ENCODE results near the gene JUND. TPM values are rescaled to one million over a fixed set of nuclear protein-coding genes. Genes with fewer than 3 reads are reported as not detected.

The JUND gene
- total and polyA plus RNA-seq, 2 of the 8 experiments (the other 6 are each of a cell fraction or from before 2014, with no cell fraction given): 54.0 to 77.5 TPM

DNA sequence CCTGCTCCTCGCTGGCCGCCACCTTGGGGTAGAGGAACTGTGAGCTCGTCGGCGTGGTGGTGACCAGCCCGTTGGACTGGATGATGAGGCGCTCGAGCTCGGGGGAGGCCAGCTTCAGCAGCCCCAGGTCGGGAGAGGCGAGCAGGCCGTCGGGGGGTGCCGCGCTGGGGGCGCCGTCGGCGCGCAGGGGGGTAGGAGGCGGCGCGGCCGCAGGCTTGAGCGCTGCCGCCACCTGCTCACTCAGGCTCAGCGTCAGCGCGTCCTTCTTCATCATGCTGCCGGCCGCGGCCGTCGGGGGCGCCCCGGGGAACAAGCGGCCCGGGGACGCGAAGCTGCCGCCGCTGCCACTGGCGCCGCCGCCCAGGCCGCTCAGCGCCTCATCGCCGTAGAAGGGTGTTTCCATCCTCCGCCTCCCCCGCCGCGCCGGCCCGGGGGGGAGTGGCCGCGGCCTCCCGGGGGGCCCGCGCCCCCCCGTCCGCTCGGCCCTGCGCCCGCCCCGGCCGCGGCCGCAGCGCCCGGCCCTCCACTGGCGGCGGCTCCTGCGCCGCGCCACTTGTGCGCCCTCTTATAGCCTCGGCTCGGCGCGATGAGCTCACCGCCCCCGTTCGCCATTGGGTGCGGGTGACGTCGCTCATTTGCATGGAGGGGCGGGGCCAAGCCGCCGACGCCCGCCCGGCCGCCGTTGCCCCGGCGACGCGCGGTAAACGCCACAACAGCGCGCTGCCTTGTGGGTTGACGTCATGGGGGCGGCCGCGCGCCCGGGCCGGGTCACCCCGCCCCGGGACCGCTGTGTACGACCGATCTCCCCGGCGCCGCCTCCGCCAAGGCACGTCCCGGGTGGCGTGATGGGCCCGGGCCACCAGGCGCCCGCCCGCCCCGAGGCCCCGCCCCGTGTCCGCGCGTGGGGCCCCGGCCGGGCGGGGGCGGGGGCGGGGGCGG, at the start of gene JUND (continued):
- TF ChIP-seq BACH1 (IDR thresholded peaks at IDR 0.05; ENCODE audit: low read length): peak; percentile 87
- TF ChIP-seq SP1 (IDR thresholded peaks at IDR 0.05; ENCODE audit: low read depth, low read length): peak; percentile 64
- TF ChIP-seq SIX5 (IDR thresholded peaks at IDR 0.05; ENCODE audit: low read depth, low read length): no peak
- no peak for TF ChIP-seq CTBP2 (IDR thresholded peaks at IDR 0.05; ENCODE audit: borderline replicate concordance, insufficient read depth, insufficient read length, low read length)
- TF ChIP-seq JUND (IDR thresholded peaks at IDR 0.05; ENCODE audit: low read length): peak; percentile 95
- peak; percentile 96 for TF ChIP-seq POLR2AphosphoS5 (IDR thresholded peaks at IDR 0.05; ENCODE audit: low read depth, low read length)
- TF ChIP-seq RAD21 (IDR thresholded peaks at IDR 0.05 in 1 of 2, conservative IDR thresholded peaks at IDR 0.05 in 1 of 2; ENCODE audit: low read depth in 2 of 2, low read length in 2 of 2): 0 out of 4 replicates have a peak, but pooled peaks of 1 of the 2 experiments have one; percentile 0
- TF ChIP-seq CHD1 (IDR thresholded peaks at IDR 0.05; ENCODE audit: low read depth, low read length): no peak
- TF ChIP-seq SUZ12 (IDR thresholded peaks at IDR 0.05; ENCODE audit: low read length): no peak
- TF ChIP-seq SP4 (IDR thresholded peaks at IDR 0.05; ENCODE audit: low read length): peak; percentile 72; the same call in 1 of the 2 replicates
- TF ChIP-seq SAP30 (IDR thresholded peaks at IDR 0.05; ENCODE audit: insufficient read depth, insufficient replicate concordance, low read length): no peak
- peak; percentile 91 for TF ChIP-seq TAF7 (optimal IDR thresholded peaks at IDR 0.05; ENCODE audit: borderline replicate concordance, low read depth, low read length)
- TF ChIP-seq, protein P1, sequence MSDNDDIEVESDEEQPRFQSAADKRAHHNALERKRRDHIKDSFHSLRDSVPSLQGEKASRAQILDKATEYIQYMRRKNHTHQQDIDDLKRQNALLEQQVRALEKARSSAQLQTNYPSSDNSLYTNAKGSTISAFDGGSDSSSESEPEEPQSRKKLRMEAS (IDR thresholded peaks at IDR 0.05): peak; percentile 50; the same call in 1 of the 2 replicates
- TF ChIP-seq, protein P2, sequence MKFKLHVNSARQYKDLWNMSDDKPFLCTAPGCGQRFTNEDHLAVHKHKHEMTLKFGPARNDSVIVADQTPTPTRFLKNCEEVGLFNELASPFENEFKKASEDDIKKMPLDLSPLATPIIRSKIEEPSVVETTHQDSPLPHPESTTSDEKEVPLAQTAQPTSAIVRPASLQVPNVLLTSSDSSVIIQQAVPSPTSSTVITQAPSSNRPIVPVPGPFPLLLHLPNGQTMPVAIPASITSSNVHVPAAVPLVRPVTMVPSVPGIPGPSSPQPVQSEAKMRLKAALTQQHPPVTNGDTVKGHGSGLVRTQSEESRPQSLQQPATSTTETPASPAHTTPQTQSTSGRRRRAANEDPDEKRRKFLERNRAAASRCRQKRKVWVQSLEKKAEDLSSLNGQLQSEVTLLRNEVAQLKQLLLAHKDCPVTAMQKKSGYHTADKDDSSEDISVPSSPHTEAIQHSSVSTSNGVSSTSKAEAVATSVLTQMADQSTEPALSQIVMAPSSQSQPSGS (IDR thresholded peaks at IDR 0.05; ENCODE audit: low read length): peak; percentile 100
- TF ChIP-seq NANOG (IDR thresholded peaks at IDR 0.05; ENCODE audit: insufficient read depth, low read depth, low read length, poor library complexity, severe bottlenecking): no peak
- TF ChIP-seq TEAD4 (IDR thresholded peaks at IDR 0.05; ENCODE audit: low read depth, low read length): no peak
- no peak for TF ChIP-seq RNF2 (IDR thresholded peaks at IDR 0.05; ENCODE audit: borderline replicate concordance, low read depth, low read length, missing control alignments, poor library complexity, severe bottlenecking)
- no peak for TF ChIP-seq SRF (IDR thresholded peaks at IDR 0.05; ENCODE audit: low read depth, low read length)
- TF ChIP-seq CREB1 (IDR thresholded peaks at IDR 0.05): peak; percentile 92
- peak; percentile 96 for TF ChIP-seq TBP (IDR thresholded peaks at IDR 0.05; ENCODE audit: low read depth, low read length)
- no peak for TF ChIP-seq EGR1 (IDR thresholded peaks at IDR 0.05; ENCODE audit: borderline replicate concordance, low read depth, low read length)

All from H1 (cell line).